K562 (cell line): Measurements from ENCODE around the gene EVI5. TPM values are rescaled to one million over a fixed set of nuclear protein-coding genes. Genes with fewer than 3 reads are reported as not detected.

Experiments used
- CUX1 ChIP-seq: fragments of 200-800 bp; sonication (Bioruptor generic); IDR thresholded peaks from 2 replicates; pipeline ENCODE4 v1.6.1; 2016; ENCODE audit warnings: missing genetic modification characterization, missing compliant biosample characterization
- FOSL1 ChIP-seq: fragments of 200-800 bp; sonication (Bioruptor generic); conservative IDR thresholded peaks from 2 replicates; pipeline ENCODE4 v1.6.1; 2016; ENCODE audit warnings: missing genetic modification characterization, missing compliant biosample characterization
- ZBTB17 ChIP-seq: fragments of 450-650 bp; formaldehyde crosslinking; IDR thresholded peaks from 2 replicates; pipeline ENCODE4 v1.4.0; 2020; ENCODE audit warnings: mild to moderate bottlenecking
- ZBTB40 ChIP-seq, 2 experiments: fragments of 450-650 bp in 1 of 2; sonication (generic) in 1 of 2; formaldehyde crosslinking in 1 of 2; IDR thresholded peaks; 2 replicates each; pipeline versions ENCODE4 v1.7.1 to v1.9.0; 2016 to 2022; ENCODE audit warnings: inconsistent platforms in 1 of 2, mild to moderate bottlenecking in 1 of 2, missing genetic modification reagents in 1 of 2
- ZNF586 ChIP-seq: fragments of 450-650 bp; formaldehyde crosslinking; conservative IDR thresholded peaks from 2 replicates; pipeline ENCODE4 v1.4.0; 2020; ENCODE audit warnings: mild to moderate bottlenecking, moderate library complexity
- ZNF785 ChIP-seq: fragments of 250-450 bp; sonication (Bioruptor Pico); IDR thresholded peaks from 2 replicates; pipeline ENCODE4 v1.4.0; 2020; ENCODE audit warnings: mild to moderate bottlenecking
- polyA plus RNA-seq, 8 experiments: library from polyadenylated mRNA; depleted of rRNA in 4 of 8; stranded (reverse) in 5 of 8; unstranded in 3 of 8; fragments of >200 nt; fragmentation: Nextera tagmentation in 2 of 8; fragmentation: Illumina TruSeq in 1 of 8; extraction: Ambion mirVana in 2 of 8; extraction: Trizol in 1 of 8; gene quantifications; 2 replicates each; pipeline versions ENCODE4 v1.2.1 to v1.2.3, GENCODE V29; 2011 to 2014; ENCODE audit warnings: inconsistent platforms in 1 of 8, missing spikeins in 1 of 8
- total RNA-seq, 7 experiments: library from RNA; depleted of rRNA in 6 of 7; stranded (reverse); fragments of >200 nt in 6 of 7; fragmentation: Illumina TruSeq in 2 of 7; extraction: Trizol in 2 of 7; gene quantifications; 2 replicates each; pipeline versions ENCODE4 v1.2.1 to v1.2.3, GENCODE V29; 2011 to 2021; ENCODE audit warnings: low replicate concordance in 1 of 7
- TF ChIP-seq, protein P1 (sequence below), 2 experiments: IDR thresholded peaks; 2 replicates each; pipeline ENCODE4 v1.6.1; 2012; ENCODE audit warnings: improper control_type of control experiment in 2 of 2, low read depth in 2 of 2, low read length in 2 of 2, borderline replicate concordance in 1 of 2

The EVI5 gene
- total and polyA plus RNA-seq, 9 of the 15 experiments (the other 6 are each of a cell fraction or from before 2014, with no cell fraction given) = 1.7 to 50.1 (median 13.7) TPM

DNA sequence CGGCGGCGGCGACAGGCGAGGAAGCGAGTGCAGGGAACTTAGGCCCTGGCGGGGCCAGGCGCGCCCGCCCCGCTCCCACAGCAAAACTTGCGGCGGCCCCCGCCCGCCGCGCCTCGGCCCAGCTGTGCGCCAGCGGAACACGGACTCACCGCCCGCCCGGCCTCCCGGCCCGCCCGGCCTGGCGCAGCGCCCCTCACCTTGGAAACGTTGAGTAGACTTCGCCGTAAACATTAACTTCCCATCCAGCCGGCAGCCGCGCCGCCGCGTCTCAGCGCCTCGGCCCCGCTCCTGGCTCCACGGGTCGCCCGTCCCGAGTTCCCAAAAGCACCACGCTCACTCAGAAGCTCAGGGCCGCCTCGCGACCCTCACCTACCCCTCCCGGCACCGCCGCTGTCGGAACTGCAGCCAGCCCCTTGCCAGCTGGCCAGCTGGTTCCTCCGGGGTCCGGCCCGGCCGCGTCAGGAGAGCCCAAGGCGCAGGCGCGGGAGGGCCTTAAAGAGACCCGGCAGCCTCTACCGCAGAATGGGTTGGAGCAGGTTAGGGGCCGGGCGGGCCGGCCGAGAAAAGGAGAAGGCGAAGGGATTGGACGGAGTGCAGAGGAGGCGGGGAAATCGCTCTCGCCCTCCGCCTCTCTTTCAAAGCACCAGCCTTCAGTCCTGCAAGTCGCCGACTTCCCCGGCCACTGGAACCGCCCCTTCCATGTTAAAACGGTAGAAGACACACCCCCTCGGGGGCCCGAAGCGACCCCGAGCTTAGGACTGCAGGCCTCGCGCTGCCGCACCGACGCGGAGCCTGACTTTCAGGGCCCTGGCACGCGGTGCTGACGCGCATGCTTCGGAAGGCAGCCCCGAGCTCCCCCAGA, at the start of gene EVI5 (continued):
- TF ChIP-seq ZBTB40 (IDR thresholded peaks at IDR 0.05) (no peak), ZBTB40 (CRISPR knock-in tag; IDR thresholded peaks at IDR 0.05) (peak; percentile 69; the same call in 1 of the 2 replicates), ZBTB17 (no peak; the same call in 1 of the 2 replicates), CUX1 (CRISPR knock-in tag) (no peak), ZNF785 (CRISPR knock-in tag) (no peak), ZNF586 (no peak), FOSL1 (peak; percentile 67)
- TF ChIP-seq, protein P1, sequence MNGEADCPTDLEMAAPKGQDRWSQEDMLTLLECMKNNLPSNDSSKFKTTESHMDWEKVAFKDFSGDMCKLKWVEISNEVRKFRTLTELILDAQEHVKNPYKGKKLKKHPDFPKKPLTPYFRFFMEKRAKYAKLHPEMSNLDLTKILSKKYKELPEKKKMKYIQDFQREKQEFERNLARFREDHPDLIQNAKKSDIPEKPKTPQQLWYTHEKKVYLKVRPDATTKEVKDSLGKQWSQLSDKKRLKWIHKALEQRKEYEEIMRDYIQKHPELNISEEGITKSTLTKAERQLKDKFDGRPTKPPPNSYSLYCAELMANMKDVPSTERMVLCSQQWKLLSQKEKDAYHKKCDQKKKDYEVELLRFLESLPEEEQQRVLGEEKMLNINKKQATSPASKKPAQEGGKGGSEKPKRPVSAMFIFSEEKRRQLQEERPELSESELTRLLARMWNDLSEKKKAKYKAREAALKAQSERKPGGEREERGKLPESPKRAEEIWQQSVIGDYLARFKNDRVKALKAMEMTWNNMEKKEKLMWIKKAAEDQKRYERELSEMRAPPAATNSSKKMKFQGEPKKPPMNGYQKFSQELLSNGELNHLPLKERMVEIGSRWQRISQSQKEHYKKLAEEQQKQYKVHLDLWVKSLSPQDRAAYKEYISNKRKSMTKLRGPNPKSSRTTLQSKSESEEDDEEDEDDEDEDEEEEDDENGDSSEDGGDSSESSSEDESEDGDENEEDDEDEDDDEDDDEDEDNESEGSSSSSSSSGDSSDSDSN (IDR thresholded peaks at IDR 0.05; ENCODE audit: borderline replicate concordance in 1 of 2, low read depth in 2 of 2, low read length in 2 of 2) = peak; percentile 27 to 36; a peak in 1 of 4 replicates
